RKO (cell line): Measurements from ENCODE around the gene PPFIBP2.

Source experiments
- DNase-seq: peaks from one replicate; pipeline ENCODE4 v3.0.0-alpha.2; 2016; ENCODE audit warnings: low spot score

Gene PPFIBP2

GRCh38 chr11:7513234-7514098 is at the start of gene PPFIBP2:
Gene PPFIBP2, plus strand, starts transcription at chr11:7513999. Its CDS starts 35,477 bp downstream, at chr11:7549476.
- peak; percentile 79 for DNase-seq

DNA sequence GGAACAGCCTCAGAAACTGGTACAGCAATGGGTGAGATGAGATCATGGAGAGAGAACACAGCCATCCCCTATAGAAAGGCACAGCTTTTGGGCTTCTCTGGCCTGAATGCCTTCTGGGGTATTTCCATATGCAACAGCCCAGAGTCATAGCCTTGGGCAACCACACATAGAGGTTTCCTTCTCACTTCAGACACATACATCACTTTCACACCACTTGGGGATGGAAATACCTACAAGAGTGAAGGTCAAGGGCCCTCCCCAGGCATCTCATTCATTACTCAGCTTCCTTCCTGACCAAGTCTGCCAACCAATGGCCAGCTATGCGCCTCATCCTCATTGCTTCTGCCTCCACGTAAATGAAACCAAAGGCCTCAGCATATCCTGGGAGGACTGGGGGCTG is 46.1 kb upstream of the PPFIBP2 start:
- DNase-seq, result no peak

DNA sequence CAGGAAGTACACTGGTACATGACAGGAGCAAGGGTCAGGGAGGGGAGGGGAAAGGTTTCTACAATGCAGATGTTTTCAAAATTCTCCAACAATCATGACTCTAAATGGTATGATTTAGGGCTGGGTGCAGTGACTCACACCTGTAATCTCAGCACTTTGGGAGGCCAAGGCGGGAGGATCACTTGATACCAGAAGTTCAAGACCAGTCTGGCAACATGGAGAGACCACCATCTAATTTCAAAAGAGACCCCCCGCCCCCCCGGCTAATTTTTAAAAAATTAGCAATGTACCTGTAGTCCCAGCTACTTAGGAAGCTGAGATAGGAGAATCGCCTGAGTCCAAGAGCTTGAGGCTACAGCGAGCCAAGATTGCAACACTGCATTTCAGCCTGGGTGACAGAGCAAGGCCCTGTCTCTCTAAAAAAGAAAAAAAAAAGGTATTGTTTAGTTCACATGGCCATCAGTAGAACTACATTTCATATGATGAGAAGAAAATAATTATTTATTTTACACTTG is 44.4 kb upstream of the PPFIBP2 start:
- no peak for DNase-seq

DNA sequence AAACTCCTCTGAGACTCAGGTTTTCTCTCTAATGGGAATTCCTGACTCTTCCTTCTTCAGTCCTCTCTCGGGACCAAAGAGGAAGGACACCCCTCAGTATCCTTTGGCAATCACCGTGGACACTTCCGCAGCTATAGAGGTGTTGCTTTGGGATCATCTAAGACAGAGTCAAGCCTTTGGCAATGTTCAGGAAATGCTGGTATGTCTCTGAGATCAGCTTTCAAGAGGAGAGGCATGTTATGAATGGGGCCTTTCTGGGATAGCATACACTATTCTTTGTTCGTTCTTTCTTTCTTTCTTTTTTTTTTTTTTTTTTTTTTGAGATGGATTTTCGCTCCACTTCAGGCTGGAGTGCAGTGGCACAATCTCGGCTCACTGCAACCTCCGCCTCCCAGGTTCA is 42.7 kb upstream of the PPFIBP2 start:
- DNase-seq, result no peak

GRCh38 chr11:7473717-7474116 is 40.1 kb upstream of the PPFIBP2 start:
- DNase-seq, result no peak

GRCh38 chr11:7480113-7480512 is 33.7 kb upstream of the PPFIBP2 start:
- DNase-seq, result no peak

- DNase-seq, result no peak
Observed at GRCh38 chr11:7484131-7484530, 29.7 kb upstream of the PPFIBP2 start.

GRCh38 chr11:7484645-7485044 is 29.2 kb upstream of the PPFIBP2 start:
- DNase-seq, result no peak

- no peak for DNase-seq
Observed at GRCh38 chr11:7485186-7486097, 28.4 kb upstream of the PPFIBP2 start, which contains the start of gene OLFML1. Gene OLFML1, plus strand, starts transcription at chr11:7485506. Its CDS starts 370 bp downstream, at chr11:7485876.

DNA sequence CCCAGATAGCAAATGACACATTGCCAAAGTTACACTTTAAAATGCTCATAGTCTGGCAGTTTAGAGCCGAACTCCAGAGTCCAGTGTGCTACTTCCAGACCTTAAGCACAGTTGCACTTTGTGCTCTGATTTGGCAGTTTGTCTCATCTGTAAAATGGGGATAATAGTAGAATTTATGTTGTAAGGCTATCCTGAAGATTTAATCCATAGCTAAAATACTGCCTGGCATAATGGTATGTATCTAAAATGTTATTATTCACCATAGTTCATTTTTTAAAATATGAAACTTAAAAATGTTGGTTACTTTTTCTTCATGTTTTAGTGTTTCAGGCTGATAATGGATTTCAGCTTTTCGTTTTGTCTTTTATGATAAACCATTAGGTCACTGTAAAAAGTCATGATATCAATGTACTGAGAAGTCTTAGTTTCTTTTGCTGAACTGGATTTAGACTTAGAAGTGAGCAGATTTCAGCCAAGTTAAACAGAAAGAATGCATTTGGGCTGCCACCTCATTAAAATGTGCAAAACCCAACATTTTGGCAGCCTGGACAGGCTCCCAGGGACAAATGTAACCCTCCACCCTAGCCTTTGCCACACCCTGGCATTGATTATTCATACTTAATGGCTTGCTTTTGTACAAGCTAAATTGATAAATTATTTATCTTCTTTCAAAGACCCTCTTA is 27.6 kb upstream of the PPFIBP2 start:
- no peak for DNase-seq

DNA sequence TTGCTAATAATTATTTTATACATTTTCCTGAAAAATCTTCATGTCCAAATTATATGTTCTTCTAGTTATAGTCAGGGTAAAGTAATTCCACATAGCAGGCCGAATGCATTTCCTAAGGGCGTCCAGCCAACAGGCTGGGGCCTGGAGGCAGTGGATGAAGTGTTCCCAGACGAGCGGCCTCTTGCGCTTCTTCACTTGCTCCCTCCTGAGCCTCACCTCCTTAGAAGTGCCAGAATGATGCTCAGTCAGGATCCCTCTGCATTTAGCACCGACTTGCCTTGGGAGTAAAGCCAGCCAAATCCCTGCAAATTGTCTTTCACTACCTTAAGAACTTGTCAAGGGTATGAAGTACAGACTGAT is 27.0 kb upstream of the PPFIBP2 start:
- DNase-seq, result no peak

DNA sequence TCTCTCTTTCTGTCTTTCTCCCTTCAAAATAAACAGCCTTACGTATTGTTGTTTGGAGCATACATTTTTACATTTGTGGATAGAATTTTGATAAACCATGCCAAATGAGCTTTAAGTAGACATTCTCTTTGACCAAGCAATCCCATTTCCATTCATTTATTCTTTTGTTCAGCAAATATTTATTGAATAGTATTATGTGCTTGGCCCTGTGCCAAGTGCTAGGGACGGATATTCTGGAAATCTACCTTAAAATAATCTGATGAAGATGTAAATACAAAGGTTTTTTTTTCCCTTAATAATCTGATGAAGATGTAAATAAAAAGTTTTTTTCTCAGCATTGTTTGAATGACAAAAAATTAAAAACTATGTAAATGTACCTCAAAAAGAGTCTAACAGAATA is 26.4 kb upstream of the PPFIBP2 start:
- DNase-seq, result no peak

DNA sequence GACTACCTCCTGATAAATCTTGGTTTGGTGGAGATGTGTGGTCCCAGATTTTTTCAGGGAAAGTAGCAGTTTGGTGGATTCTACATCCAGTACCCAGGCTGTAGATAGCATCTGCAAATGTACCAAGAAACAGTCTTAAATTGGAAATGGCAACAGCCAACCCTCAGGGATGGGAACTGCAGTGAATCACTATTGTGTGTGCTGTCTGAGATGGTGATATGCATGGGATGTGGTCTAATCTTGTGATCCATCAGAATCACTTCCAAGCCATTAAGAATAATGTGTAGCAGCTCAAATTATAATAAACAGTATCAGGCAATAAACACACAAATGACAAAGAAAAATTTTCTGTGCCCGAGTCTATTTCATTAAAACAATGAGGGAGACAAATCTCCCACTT is 25.1 kb upstream of the PPFIBP2 start:
- DNase-seq, result no peak

DNA sequence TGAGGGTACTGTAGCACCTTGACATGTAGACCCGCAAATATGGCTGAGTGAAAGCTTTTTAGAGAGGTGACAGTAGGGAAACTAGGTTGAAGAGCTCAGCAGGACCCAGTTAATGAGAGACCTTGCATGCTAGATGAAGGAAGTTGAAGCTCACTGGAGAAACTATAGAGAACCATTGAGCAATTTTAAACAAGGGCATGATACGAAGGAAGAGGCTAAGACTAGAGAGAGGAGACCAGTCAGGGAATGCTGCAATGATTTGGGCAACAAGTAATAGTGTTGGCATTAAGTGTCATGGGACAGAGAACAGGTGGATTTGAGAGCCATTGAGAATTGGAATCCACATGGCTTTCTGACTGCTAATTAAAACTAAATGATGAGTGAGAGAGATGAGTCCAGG is 24.4 kb upstream of the PPFIBP2 start:
- DNase-seq, result no peak

DNA sequence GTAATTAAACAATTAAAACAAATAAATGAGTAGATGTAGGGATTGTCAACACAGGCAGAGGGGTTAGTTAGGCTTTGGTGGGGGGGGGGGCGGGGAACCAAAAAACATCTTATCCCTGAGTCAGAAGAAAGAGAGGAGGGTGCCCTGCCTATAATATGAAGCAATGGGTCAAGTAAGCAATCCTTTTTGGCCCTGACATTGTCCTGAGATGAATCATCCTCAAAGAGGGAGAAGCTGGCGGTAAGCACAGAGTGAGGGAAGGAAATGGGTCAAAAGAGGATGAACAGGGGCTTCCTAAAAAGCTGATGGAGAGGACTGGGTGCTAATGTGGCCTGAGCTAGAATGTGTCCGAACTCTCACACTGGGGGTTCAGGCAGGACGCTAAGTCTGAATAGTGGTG is 23.7 kb upstream of the PPFIBP2 start:
- peak; percentile 19 for DNase-seq

DNA sequence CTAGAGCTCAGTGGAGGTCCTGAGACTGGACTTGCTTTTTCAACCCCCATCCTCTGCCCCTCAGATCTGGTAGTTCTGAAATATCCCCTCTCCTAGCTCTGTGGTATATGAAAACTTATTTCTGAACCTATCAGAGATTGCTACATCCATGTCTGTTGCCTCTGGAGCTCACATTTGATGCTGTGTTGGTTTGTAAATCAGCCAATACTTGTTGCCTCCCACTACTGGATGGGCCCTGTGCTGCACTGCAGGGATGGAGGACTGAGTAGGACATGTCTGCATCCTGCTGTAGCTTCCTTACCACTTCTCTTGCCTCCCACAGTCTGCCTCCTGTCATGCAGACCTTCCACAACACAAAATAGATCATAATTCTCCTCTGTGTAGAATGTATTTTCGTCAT is 23.3 kb upstream of the PPFIBP2 start:
- no peak for DNase-seq

DNA sequence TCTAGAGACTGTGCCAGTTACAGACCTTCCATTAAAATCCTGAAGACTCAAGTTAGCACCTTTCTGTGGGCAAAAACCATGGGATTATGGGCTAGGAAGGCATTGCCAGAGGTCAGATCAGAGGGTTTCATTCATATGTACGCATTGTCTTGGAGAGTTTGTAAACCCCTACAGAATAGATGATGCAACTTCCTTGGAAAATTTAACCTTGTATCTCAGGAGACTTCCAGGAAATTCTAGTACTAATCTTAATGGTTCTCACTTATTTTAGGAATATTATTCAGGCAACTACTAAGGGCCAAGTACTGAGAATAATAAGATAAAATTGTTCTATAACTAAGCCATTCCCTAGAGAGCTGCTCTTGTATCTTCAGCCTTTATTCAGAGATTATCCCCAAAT is 21.5 kb upstream of the PPFIBP2 start:
- no peak for DNase-seq

GRCh38 chr11:7493670-7494069 is 20.1 kb upstream of the PPFIBP2 start:
- no peak for DNase-seq

DNA sequence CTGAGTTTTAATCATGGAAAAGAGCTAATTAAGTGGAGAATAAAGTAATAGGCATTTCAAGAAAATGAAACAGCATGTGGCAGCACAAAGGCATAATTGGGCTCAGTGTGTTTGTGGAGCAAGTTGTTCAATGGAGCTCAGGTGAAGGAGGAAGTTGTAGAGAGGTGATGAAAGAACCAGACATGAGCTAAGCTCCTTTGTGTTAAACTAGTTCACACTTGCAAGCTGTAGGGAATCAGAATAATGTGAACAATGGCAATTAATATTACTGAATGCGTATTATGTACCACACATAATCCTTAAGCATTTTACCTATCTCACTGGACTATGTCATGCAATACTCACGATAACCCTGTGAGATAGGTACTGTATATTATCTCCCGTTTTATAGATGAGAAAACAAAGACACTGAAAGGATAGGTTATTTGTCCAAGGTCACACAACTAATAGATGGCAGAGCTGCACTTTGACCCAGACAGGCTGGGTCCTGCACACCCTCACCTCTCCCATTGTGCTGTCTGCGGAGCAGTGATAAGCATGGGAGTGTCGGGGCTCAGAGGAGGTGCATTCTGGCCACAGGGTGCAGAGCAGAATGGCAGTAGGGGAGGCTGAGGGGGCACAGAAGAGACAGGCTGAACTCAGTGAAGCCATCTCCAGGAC is 19.6 kb upstream of the PPFIBP2 start:
- no peak for DNase-seq

- DNase-seq, result no peak
Observed at GRCh38 chr11:7495882-7496551, 17.8 kb upstream of the PPFIBP2 start.

- DNase-seq, result no peak
Observed at GRCh38 chr11:7498193-7498592, 15.6 kb upstream of the PPFIBP2 start.
